ENCODE measurements around the gene AFF3. TPM values are rescaled to one million over a fixed set of nuclear protein-coding genes. Genes with fewer than 3 reads are reported as not detected.
A peak's percentile ranks its signal among the peaks of the same experiment; 100 is the strongest.

AFF3 gene
- total and polyA plus RNA-seq, 8 donors, result 1.4 to 78.8 (median 14.7) TPM

DNA sequence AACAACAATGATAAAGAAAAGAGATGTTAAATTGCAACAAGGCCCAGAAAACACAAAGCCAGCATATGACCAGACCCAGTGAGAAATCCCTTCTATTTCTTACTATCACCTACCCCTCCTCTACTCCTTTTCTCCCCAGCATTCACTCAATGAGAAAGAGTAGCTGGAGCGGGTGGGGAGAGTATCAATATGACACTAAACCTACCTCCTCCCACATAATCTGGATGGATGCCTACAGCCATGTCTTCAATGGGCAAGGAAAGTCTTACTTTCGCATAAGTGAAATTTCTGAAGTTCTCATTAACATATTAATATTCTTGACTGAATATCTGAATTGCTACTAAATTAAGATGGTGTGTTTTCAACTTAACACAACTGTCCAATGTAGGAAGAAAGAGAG lies 78.2 kb downstream of the AFF3 start:
- Histone ChIP-seq H3K4me3 (no peak overlapping the region), H3K36me3 (no peaks in the 10 kb centered on the region), H3K27me3 (no peaks in the 10 kb centered on the region), H3K27ac (peak overlapping the region in 1 of 5 donors; percentile 24), H3K4me1 (peaks cover 26 to 48% (median 39%) of the 10 kb centered on the region in 4 donors), H3K9me3 (no peaks in the 10 kb centered on the region)
- WGBS, 5 donors, result 87 to 94% (median 93%) methylated on average over 2 of the region's 2 CpGs
- no peak for TF ChIP-seq EP300 (IDR thresholded peaks at IDR 0.05)
- no peak for TF ChIP-seq POLR2A (IDR thresholded peaks at IDR 0.05)
- TF ChIP-seq, protein P1, sequence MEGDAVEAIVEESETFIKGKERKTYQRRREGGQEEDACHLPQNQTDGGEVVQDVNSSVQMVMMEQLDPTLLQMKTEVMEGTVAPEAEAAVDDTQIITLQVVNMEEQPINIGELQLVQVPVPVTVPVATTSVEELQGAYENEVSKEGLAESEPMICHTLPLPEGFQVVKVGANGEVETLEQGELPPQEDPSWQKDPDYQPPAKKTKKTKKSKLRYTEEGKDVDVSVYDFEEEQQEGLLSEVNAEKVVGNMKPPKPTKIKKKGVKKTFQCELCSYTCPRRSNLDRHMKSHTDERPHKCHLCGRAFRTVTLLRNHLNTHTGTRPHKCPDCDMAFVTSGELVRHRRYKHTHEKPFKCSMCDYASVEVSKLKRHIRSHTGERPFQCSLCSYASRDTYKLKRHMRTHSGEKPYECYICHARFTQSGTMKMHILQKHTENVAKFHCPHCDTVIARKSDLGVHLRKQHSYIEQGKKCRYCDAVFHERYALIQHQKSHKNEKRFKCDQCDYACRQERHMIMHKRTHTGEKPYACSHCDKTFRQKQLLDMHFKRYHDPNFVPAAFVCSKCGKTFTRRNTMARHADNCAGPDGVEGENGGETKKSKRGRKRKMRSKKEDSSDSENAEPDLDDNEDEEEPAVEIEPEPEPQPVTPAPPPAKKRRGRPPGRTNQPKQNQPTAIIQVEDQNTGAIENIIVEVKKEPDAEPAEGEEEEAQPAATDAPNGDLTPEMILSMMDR (IDR thresholded peaks at IDR 0.05), result no peak
- no peak for TF ChIP-seq POLR2AphosphoS5 (IDR thresholded peaks at IDR 0.05)
- no peak for DNase-seq
- intact Hi-C loops (cut with DNase I; ENCODE audit: low total_unique reads), result no loop called here

DNA sequence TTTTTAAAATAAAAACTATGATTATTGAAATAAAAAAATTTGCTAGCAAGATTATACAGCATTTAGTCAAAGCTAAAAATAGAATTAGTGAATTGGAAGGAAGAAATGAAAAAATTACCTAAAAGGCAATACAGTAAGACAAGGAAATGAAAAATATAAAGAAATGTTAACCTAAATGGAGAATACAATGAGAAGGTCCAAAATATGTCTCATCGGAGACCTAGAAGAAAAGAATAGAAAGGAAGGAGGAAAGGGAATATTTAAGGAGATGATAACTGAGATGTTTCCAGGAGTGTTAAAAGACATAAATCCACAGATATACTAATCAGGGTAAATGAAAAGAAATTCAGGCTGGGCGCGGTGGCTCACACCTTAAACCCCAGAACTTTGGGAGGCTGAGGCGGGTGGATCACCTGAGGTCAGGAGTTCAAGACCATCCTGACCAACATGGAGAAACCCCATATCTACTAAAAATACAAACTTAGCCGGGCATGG lies 78.9 kb downstream of the AFF3 start:
- H3K27me3 ChIP-seq, result no peaks in the 10 kb centered on the region
- no peaks in the 10 kb centered on the region for H3K9me3 ChIP-seq
- no peak overlapping the region for H3K4me3 ChIP-seq
- TF ChIP-seq, protein P1 (IDR thresholded peaks at IDR 0.05), result no peak
- TF ChIP-seq POLR2A (IDR thresholded peaks at IDR 0.05) (no peak), POLR2AphosphoS5 (IDR thresholded peaks at IDR 0.05) (no peak), EP300 (IDR thresholded peaks at IDR 0.05) (no peak)
- intact Hi-C loops (cut with DNase I; ENCODE audit: low total_unique reads), result no loop called here
- H3K36me3 ChIP-seq, result no peaks in the 10 kb centered on the region
- 85 to 100% (median 95%) methylated on average over 5 of the region's 5 CpGs for WGBS, 5 donors
- peaks cover 20 to 43% (median 32%) of the 10 kb centered on the region in 4 donors for H3K4me1 ChIP-seq
- no peak for DNase-seq
- H3K27ac ChIP-seq, result no peak overlapping the region

DNA sequence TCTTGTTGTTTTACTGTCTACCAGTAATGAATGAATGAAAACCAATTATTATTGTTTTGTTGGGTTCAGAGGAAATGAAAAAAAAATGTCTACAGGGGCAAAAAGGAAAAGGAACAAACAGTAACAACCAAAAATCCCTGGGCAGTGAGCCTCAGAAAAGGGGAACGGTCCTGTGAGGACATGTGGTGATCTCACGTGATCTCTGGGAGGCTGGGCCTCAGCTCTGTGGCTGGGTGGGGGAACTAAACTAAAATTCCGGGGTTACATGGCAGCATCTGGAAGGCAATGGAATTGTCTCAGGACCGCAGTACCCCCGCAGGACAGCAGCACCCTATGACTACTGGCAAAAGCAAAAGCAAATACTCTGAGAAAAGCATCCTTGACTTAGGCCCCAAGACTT lies 80.1 kb downstream of the AFF3 start:
- Histone ChIP-seq H3K9me3 (no peaks in the 10 kb centered on the region), H3K4me3 (no peak overlapping the region), H3K36me3 (no peaks in the 10 kb centered on the region), H3K4me1 (peaks cover 11 to 34% (median 25%) of the 10 kb centered on the region in 4 donors), H3K27ac (no peak overlapping the region), H3K27me3 (no peaks in the 10 kb centered on the region)
- intact Hi-C loops (cut with DNase I; ENCODE audit: low total_unique reads), result no loop called here
- TF ChIP-seq EP300 (IDR thresholded peaks at IDR 0.05) (no peak), POLR2A (IDR thresholded peaks at IDR 0.05) (no peak), POLR2AphosphoS5 (IDR thresholded peaks at IDR 0.05) (no peak)
- TF ChIP-seq, protein P1 (IDR thresholded peaks at IDR 0.05), result no peak
- DNase-seq, result no peak
- 80 to 94% (median 92%) methylated on average over 5 of the region's 5 CpGs for WGBS, 5 donors

DNA sequence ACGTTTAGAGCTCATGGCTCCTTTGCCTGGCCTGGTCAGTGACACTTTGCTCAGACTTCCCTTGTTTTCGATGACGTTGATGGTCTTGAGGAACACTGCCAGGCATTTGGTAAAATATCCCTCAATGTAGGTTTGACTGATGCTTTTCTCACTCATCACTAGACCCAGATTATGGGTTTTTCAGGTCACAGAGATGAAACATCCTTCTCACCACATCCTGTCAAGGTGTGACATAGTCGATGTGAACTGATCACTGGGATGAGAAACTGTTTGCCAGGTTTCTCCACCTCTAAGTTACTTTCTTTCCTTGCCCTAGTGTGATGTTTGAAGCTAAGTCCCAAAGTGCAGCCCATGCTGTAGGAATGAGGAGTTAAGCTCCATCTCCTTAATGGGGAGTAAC lies 81.5 kb downstream of the AFF3 start:
- Histone ChIP-seq H3K9me3 (no peaks in the 10 kb centered on the region), H3K4me3 (no peak overlapping the region), H3K36me3 (no peaks in the 10 kb centered on the region), H3K4me1 (peaks cover 3 to 21% (median 14%) of the 10 kb centered on the region in 4 donors), H3K27me3 (no peaks in the 10 kb centered on the region), H3K27ac (no peak overlapping the region)
- DNase-seq, result peak in 1 of 2 donors; percentile 25
- TF ChIP-seq, protein P1 (IDR thresholded peaks at IDR 0.05), result no peak
- TF ChIP-seq POLR2AphosphoS5 (IDR thresholded peaks at IDR 0.05) (no peak), EP300 (IDR thresholded peaks at IDR 0.05) (no peak), POLR2A (IDR thresholded peaks at IDR 0.05) (no peak)
- WGBS, 5 donors, result 73 to 87% (median 82%) methylated on average over 4 of the region's 4 CpGs
- intact Hi-C loops (cut with DNase I; ENCODE audit: low total_unique reads), result no loop called here

Measured in stomach (tissue), 9 donors.